ENCODE data around the gene FLNC. TPM values are rescaled to one million over a fixed set of nuclear protein-coding genes. Genes with fewer than 3 reads are reported as not detected.

FLNC gene
- polyA plus RNA-seq, 3 donors, result 0.01 TPM; not detected in 2

DNA sequence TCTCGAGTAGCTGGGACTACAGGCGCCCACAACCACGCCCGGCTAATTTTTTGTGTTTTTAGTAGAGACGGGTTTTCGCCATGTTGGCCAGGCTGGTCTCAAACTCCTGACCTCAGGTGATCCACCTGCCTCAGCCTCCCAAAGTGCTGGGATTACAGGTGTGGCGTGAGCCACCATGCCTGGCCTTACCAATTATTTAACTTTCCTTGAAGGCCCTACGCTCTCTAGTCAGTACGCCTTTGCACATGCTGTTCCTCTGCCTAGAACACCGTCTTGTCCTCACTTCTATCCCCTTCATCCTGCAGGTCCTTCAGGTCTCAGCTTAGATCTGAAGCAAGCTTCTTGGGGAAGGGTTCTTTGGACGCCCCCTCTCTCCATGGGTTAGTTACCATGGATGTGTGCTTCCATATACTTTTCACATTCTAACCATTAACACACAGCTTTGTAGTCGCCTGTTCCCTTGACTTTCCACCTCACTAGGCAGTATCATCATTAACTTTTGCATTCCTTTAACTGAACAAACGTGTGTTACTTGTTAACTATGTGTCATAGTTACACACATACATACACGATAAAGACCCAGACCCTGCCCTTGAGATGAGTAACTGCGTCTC is 31.9 kb downstream of the FLNC start:
- Histone ChIP-seq H3K4me2 (replicated peaks; ENCODE audit: extremely low read depth, low read length, poor library complexity, severe bottlenecking) (peak overlapping the region; percentile 72), H3K27me3 (ENCODE audit: control insufficient read depth in 2 of 2, insufficient read depth in 2 of 2, low read length in 2 of 2) (no peaks in the 10 kb centered on the region), H3K9ac (ENCODE audit: insufficient read depth, low read length, poor library complexity, severe bottlenecking) (peak overlapping the region; percentile 98), H3K79me2 (ENCODE audit: insufficient read depth, low read length) (peaks cover 32% of the 10 kb centered on the region), H4K20me1 (ENCODE audit: insufficient read depth, low read length) (peaks cover 37% of the 10 kb centered on the region), H3K27ac (ENCODE audit: low read depth in 1 of 2, low read length in 2 of 2) (peak overlapping the region in 1 of 2 donors; percentile 99), H3K9me3 (replicated peaks in 1 of 2; ENCODE audit: control insufficient read depth in 1 of 2, insufficient read depth in 1 of 2, low read length in 2 of 2) (no peaks in the 10 kb centered on the region), H3K36me3 (replicated peaks in 1 of 2; ENCODE audit: control insufficient read depth in 1 of 2, insufficient read depth in 2 of 2, low read length in 2 of 2) (peaks cover 19 to 21% of the 10 kb centered on the region in 2 donors), H3K4me1 (ENCODE audit: control insufficient read depth in 1 of 2, insufficient read depth in 2 of 2, low read length in 2 of 2) (peaks cover 11 to 14% of the 10 kb centered on the region in 2 donors), H3K4me3 (replicated peaks in 1 of 3; ENCODE audit: low read depth in 2 of 3, low read length in 3 of 3) (peak overlapping the region; percentile 15 to 96 (median 87)), H2AFZ (ENCODE audit: insufficient read depth, low read depth, low read length, poor library complexity, severe bottlenecking) (peak overlapping the region; percentile 63)
- peaks cover 18% of the 10 kb centered on the region for H3K4me1 Mint-ChIP-seq
- H3K9me3 Mint-ChIP-seq, result peaks cover 0 to 3% (median 0%) of the 10 kb centered on the region in 7 donors
- 65% methylated on average over 9 of the region's 15 CpGs for WGBS (ENCODE audit: insufficient coverage)
- H3K4me3 Mint-ChIP-seq, result peak overlapping the region; percentile 98 to 100
- TF ChIP-seq, protein P1, sequence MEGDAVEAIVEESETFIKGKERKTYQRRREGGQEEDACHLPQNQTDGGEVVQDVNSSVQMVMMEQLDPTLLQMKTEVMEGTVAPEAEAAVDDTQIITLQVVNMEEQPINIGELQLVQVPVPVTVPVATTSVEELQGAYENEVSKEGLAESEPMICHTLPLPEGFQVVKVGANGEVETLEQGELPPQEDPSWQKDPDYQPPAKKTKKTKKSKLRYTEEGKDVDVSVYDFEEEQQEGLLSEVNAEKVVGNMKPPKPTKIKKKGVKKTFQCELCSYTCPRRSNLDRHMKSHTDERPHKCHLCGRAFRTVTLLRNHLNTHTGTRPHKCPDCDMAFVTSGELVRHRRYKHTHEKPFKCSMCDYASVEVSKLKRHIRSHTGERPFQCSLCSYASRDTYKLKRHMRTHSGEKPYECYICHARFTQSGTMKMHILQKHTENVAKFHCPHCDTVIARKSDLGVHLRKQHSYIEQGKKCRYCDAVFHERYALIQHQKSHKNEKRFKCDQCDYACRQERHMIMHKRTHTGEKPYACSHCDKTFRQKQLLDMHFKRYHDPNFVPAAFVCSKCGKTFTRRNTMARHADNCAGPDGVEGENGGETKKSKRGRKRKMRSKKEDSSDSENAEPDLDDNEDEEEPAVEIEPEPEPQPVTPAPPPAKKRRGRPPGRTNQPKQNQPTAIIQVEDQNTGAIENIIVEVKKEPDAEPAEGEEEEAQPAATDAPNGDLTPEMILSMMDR (IDR thresholded peaks at IDR 0.05), result no peak
- H3K27ac Mint-ChIP-seq, result peak overlapping the region; percentile 99 to 100 (median 99)
- H3K27me3 Mint-ChIP-seq (ENCODE audit: low read depth in 3 of 3), result peaks cover 0 to 5% (median 2%) of the 10 kb centered on the region in 3 donors
- DNase-seq, result no peak
- intact Hi-C loops (cut with micrococcal nuclease), result loop anchor here in 1 of 2 donors (2.0 to 10.0 kb wide), 2 partner anchors 73 to 117 kb away; no protein-coding TSS in a partner anchor
- H3K36me3 Mint-ChIP-seq, result peaks cover 25 to 26% of the 10 kb centered on the region in 2 donors

DNA sequence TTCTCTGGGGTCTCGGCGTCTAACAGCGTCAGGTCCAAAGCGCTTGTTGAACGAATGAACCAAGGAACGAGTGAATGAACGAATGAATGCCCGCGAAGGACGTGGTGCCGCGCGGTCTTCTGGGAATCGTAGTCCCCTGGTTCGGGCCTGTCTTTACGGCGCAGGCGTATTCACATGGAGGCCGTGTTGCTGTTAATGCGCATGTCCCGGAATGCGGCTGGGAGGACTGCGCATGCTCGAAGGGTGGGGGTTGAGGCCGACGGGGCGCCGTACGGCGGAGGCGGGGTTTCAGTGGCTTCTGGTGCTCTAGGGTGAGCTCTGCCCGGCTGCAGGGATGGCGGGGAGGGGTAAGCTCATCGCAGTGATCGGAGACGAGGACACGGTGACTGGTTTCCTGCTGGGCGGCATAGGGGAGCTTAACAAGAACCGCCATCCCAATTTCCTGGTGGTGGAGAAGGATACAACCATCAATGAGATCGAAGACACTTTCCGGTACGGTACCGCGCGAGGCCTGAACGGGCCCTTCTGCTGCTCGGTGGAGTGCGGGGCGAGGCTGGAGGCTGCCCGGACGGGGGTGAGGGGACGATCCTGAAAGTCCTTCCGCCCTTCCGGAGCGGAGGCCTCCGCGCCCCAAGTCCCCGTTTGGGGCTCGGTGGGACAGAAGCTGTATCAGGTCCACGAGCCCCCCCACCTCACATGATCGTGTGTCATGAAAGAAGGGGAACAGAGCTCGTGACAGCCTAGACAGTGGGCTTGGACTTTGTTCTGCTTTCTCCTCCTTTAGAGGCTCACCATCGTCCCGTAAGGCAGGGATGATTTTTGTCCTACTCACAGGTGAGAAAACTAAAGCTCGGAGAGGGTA is 32.6 kb downstream of the FLNC start, which contains the start of gene ATP6V1F:
TSS of gene ATP6V1F (plus strand) at position 286 of the 862 bp plus-strand sequence. CDS start at position 335, 49 bp downstream.
- H3K27me3 Mint-ChIP-seq (ENCODE audit: low read depth in 3 of 3), result peaks cover 2 to 8% (median 5%) of the 10 kb centered on the region in 3 donors
- Histone ChIP-seq H3K4me2 (replicated peaks; ENCODE audit: extremely low read depth, low read length, poor library complexity, severe bottlenecking) (peak within 1 kb of the TSS; percentile 72), H3K9me3 (replicated peaks in 1 of 2; ENCODE audit: control insufficient read depth in 1 of 2, insufficient read depth in 1 of 2, low read length in 2 of 2) (no peaks in the 10 kb centered on the region), H3K79me2 (ENCODE audit: insufficient read depth, low read length) (peaks cover 32% of the 10 kb centered on the region), H3K36me3 (replicated peaks in 1 of 2; ENCODE audit: control insufficient read depth in 1 of 2, insufficient read depth in 2 of 2, low read length in 2 of 2) (peaks cover 19 to 22% of the 10 kb centered on the region in 2 donors), H3K27ac (ENCODE audit: low read depth in 1 of 2, low read length in 2 of 2) (peak within 1 kb of the TSS; percentile 99), H3K9ac (ENCODE audit: insufficient read depth, low read length, poor library complexity, severe bottlenecking) (peak within 1 kb of the TSS; percentile 98), H3K4me3 (replicated peaks in 1 of 3; ENCODE audit: low read depth in 2 of 3, low read length in 3 of 3) (peak within 1 kb of the TSS; percentile 70 to 96 (median 87)), H3K4me1 (ENCODE audit: control insufficient read depth in 1 of 2, insufficient read depth in 2 of 2, low read length in 2 of 2) (peaks cover 11 to 14% of the 10 kb centered on the region in 2 donors), H4K20me1 (ENCODE audit: insufficient read depth, low read length) (peaks cover 45% of the 10 kb centered on the region), H3K27me3 (ENCODE audit: control insufficient read depth in 2 of 2, insufficient read depth in 2 of 2, low read length in 2 of 2) (no peaks in the 10 kb centered on the region), H2AFZ (ENCODE audit: insufficient read depth, low read depth, low read length, poor library complexity, severe bottlenecking) (peak within 1 kb of the TSS; percentile 63)
- under 1% methylated on average over 50 of the region's 65 CpGs for WGBS (ENCODE audit: insufficient coverage)
- peak within 1 kb of the TSS; percentile 99 to 100 (median 99) for H3K27ac Mint-ChIP-seq
- peaks cover 29 to 31% of the 10 kb centered on the region in 2 donors for H3K36me3 Mint-ChIP-seq
- H3K4me3 Mint-ChIP-seq, result peak within 1 kb of the TSS; percentile 98 to 100
- peak; percentile 97 to 98 (median 98) for DNase-seq
- TF ChIP-seq, protein P1 (IDR thresholded peaks at IDR 0.05), result no peak
- peaks cover 19% of the 10 kb centered on the region for H3K4me1 Mint-ChIP-seq
- H3K9me3 Mint-ChIP-seq, result peaks cover 0 to 3% (median 0%) of the 10 kb centered on the region in 7 donors
- intact Hi-C loops (cut with micrococcal nuclease), result loop anchor here in 1 of 2 donors (2.0 to 10.0 kb wide), 2 partner anchors 72 to 118 kb away; no protein-coding TSS in a partner anchor
